GM19328 (cell line): ENCODE measurements around the gene TSN.
"Not testable (repeated sequence)": the region's sequence is repeated elsewhere in the genome, so short reads cannot be mapped to it uniquely, and the experiment has no call there.

Experiments
- ATAC-seq: cut with Tn5 transposase; IDR thresholded peaks from one replicate; pipeline ENCODE4 v1.9.1; 2021; ENCODE audit warnings: mild to moderate bottlenecking, moderate library complexity; ENCODE audit not compliant: unreplicated experiment

The TSN gene

GRCh38 chr2:121796239-121796638 lies 40.8 kb downstream of the TSN start:
- ATAC-seq: no peak

GRCh38 chr2:121798617-121799016 lies 43.2 kb downstream of the TSN start:
- ATAC-seq: no peak

GRCh38 chr2:121801916-121802315 lies 46.5 kb downstream of the TSN start:
- ATAC-seq: no peak

- no peak for ATAC-seq
These were observed 48.1 kb downstream of the TSN start for GRCh38 chr2:121803503-121803902.

GRCh38 chr2:121804340-121804739 lies 48.9 kb downstream of the TSN start:
- ATAC-seq: no peak

- no peak for ATAC-seq
These were observed 49.7 kb downstream of the TSN start for GRCh38 chr2:121804997-121805765.

GRCh38 chr2:121805766-121806143 lies 50.3 kb downstream of the TSN start:
- ATAC-seq: no peak

- not testable (repeated sequence) for ATAC-seq
These were observed 52.3 kb downstream of the TSN start for GRCh38 chr2:121807771-121808170.

GRCh38 chr2:121809607-121810006 lies 54.2 kb downstream of the TSN start:
- no peak for ATAC-seq

GRCh38 chr2:121810959-121811853 lies 55.8 kb downstream of the TSN start:
- ATAC-seq: peak; percentile 82

- not testable (repeated sequence) for ATAC-seq
These were observed 57.6 kb downstream of the TSN start for GRCh38 chr2:121813083-121813482.

GRCh38 chr2:121815216-121815615 lies 59.8 kb downstream of the TSN start:
- no peak for ATAC-seq

GRCh38 chr2:121816797-121817196 lies 61.3 kb downstream of the TSN start:
- no peak for ATAC-seq

GRCh38 chr2:121817304-121817703 lies 61.9 kb downstream of the TSN start:
- not testable (repeated sequence) for ATAC-seq
